Heart left ventricle (tissue), 13 donors: ENCODE data around the gene NSD2.

Experiments
- POLR2A ChIP-seq, 2 donors: fragments of 450-650 bp; IDR thresholded peaks; one replicate each; pipeline ENCODE4 v1.6.1; 2017; ENCODE audit warnings: antibody characterized with exemption in 2 of 2, mild to moderate bottlenecking in 2 of 2, moderate library complexity in 2 of 2
- TF ChIP-seq, protein P1 (sequence below), 12 donors: fragments of 200-600 bp; sonication (generic) in 4 of 12; IDR thresholded peaks; one replicate each; pipeline versions ENCODE4 v1.5.0 to v1.8.0; 2018 to 2022; ENCODE audit warnings: antibody characterized with exemption in 12 of 12, mild to moderate bottlenecking in 5 of 12
- donor health status: ischemic (EF 13 %, LVEDD 7.1; RV severe dilation, severe dysfunction).
- donor health status: DM: no; HTN: yes; CAD: no.
- donor health status: DM: no; HTN: no; CAD: no.
- donor health status: ischemic (EF 25% LVEDD 6.9; RV normal size, moderate dysfunction).
- donor health status: ischemic (EF 25% LVEDD 5.7; RV mildly dilated, moderate dysfunction).
- donor health status: ischemic (EF 35%, LVEDD 5.7; RV mildly dilated, moderate dysfunction).
- donor health status: nonischemic (EF 11% LVEDD 7.7; RV severe dilation, severe dysfunction).
- donor health status: DM: yes; HTN: yes; CAD: no.
- donor health status: PGD.
- donor health status: ischemic (EF 29% LVEDD 5.4; RV normal size, mild dysfunction).
- donor health status: nonischemic (EF 23%, LVEDD 6.1; RV moderate dilation, normal function).

DNA sequence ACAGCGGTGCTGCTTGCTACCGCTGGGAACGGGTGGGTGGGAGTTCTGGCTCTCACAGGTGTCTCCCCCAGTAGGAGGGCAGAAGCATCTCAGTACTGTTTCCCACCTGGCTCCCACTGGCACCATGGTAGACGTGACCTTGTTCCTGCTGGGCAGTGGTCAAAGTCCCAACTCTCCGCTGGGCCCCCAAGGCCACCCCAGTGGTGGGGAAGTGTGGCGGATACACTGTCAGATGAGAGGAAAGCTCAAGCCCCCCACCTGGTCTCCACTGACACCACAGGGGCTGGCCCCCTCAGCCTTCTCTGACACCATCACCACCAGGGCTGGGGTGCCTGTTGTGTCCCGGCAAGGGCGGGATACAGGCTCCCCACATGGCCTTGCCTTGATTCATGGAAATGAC lies 39.9 kb upstream of the NSD2 start:
- no peak for TF ChIP-seq POLR2A (IDR thresholded peaks at IDR 0.05)
- TF ChIP-seq, protein P1, sequence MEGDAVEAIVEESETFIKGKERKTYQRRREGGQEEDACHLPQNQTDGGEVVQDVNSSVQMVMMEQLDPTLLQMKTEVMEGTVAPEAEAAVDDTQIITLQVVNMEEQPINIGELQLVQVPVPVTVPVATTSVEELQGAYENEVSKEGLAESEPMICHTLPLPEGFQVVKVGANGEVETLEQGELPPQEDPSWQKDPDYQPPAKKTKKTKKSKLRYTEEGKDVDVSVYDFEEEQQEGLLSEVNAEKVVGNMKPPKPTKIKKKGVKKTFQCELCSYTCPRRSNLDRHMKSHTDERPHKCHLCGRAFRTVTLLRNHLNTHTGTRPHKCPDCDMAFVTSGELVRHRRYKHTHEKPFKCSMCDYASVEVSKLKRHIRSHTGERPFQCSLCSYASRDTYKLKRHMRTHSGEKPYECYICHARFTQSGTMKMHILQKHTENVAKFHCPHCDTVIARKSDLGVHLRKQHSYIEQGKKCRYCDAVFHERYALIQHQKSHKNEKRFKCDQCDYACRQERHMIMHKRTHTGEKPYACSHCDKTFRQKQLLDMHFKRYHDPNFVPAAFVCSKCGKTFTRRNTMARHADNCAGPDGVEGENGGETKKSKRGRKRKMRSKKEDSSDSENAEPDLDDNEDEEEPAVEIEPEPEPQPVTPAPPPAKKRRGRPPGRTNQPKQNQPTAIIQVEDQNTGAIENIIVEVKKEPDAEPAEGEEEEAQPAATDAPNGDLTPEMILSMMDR (IDR thresholded peaks at IDR 0.05), result no peak
